DMS79 treated with DMSO at 0.1 percent for 48 hours (cell line): ENCODE measurements around the gene APOA1.

Source experiments
- DNase-seq: peaks from one replicate; lab custom pipeline; 2025; lab: John Stamatoyannopoulos, UW

APOA1 gene

GRCh38 chr11:116788975-116789374, 48.4 kb downstream of the APOA1 start:
- DNase-seq, result no peak

GRCh38 chr11:116788534-116788933, 48.9 kb downstream of the APOA1 start:
- DNase-seq, result no peak

- peak; percentile 89 for DNase-seq
Observed at GRCh38 chr11:116787786-116788486, 49.5 kb downstream of the APOA1 start, which contains the start of gene ZPR1. Gene ZPR1, minus strand, starts transcription at chr11:116788023. Its CDS starts 33 bp downstream, at chr11:116787990.

- no peak for DNase-seq
Observed at GRCh38 chr11:116787436-116787785, 50.0 kb downstream of the APOA1 start.

GRCh38 chr11:116786966-116787365, 50.5 kb downstream of the APOA1 start:
- no peak for DNase-seq

GRCh38 chr11:116786326-116786725, 51.1 kb downstream of the APOA1 start:
- no peak for DNase-seq
